NCI-H2107 (cell line): ENCODE measurements around the gene ATP6V0E1.
A peak's percentile ranks its signal among the peaks of the same experiment; 100 is the strongest.
"Not testable (repeated sequence)": the region's sequence is repeated elsewhere in the genome, so short reads cannot be mapped to it uniquely, and the experiment has no call there.

Experiments used
- DNase-seq: peaks from one replicate; lab custom pipeline; 2025; lab: John Stamatoyannopoulos, UW

Gene ATP6V0E1

GRCh38 chr5:173039188-173039587, 55.6 kb downstream of the ATP6V0E1 start:
- DNase-seq: no peak

GRCh38 chr5:173039964-173040363, 56.4 kb downstream of the ATP6V0E1 start:
- DNase-seq: no peak

- no peak for DNase-seq
These were observed 58.6 kb downstream of the ATP6V0E1 start for GRCh38 chr5:173041881-173042762.

GRCh38 chr5:173042763-173043107, 59.2 kb downstream of the ATP6V0E1 start:
- DNase-seq: no peak

GRCh38 chr5:173045474-173045873, 61.9 kb downstream of the ATP6V0E1 start:
- DNase-seq: no peak

GRCh38 chr5:173047096-173047837, 63.7 kb downstream of the ATP6V0E1 start:
- not testable (repeated sequence) for DNase-seq

- DNase-seq: no peak
These were observed 64.2 kb downstream of the ATP6V0E1 start for GRCh38 chr5:173047838-173048105.

- no peak for DNase-seq
These were observed 67.2 kb downstream of the ATP6V0E1 start for GRCh38 chr5:173050791-173051190.

GRCh38 chr5:173051746-173052145, 68.2 kb downstream of the ATP6V0E1 start:
- no peak for DNase-seq

GRCh38 chr5:173053041-173053440, 69.5 kb downstream of the ATP6V0E1 start:
- DNase-seq: no peak

GRCh38 chr5:173055042-173055721, 71.6 kb downstream of the ATP6V0E1 start:
- DNase-seq: no peak

- DNase-seq: no peak
These were observed 72.1 kb downstream of the ATP6V0E1 start for GRCh38 chr5:173055722-173055982.

- DNase-seq: peak; percentile 80
These were observed 72.6 kb downstream of the ATP6V0E1 start, which contains the start of gene CREBRF for GRCh38 chr5:173055983-173056782. CREBRF (plus strand) TSS chr5:173056352; CDS start chr5:173080776, 24,424 bp downstream.

GRCh38 chr5:173056783-173057061, 73.2 kb downstream of the ATP6V0E1 start:
- no peak for DNase-seq

GRCh38 chr5:173057062-173057924, 73.7 kb downstream of the ATP6V0E1 start:
- DNase-seq: peak; percentile 71

- no peak for DNase-seq
These were observed 78.6 kb downstream of the ATP6V0E1 start for GRCh38 chr5:173062141-173062540.

- DNase-seq: no peak
These were observed 81.6 kb downstream of the ATP6V0E1 start for GRCh38 chr5:173065155-173065554.

- no peak for DNase-seq
These were observed 86.1 kb downstream of the ATP6V0E1 start for GRCh38 chr5:173069671-173070070.

- DNase-seq: no peak
These were observed 91.7 kb downstream of the ATP6V0E1 start for GRCh38 chr5:173075137-173075843.

- DNase-seq: no peak
These were observed 92.4 kb downstream of the ATP6V0E1 start for GRCh38 chr5:173075970-173076369.

GRCh38 chr5:173076471-173076870, 92.9 kb downstream of the ATP6V0E1 start:
- not testable (repeated sequence) for DNase-seq
